Measurements from ENCODE around the gene DEF6. TPM values are rescaled to one million over a fixed set of nuclear protein-coding genes. Genes with fewer than 3 reads are reported as not detected.

DEF6 gene
- total RNA-seq, 1 experiment from 2014 or later, result 11.3 TPM

DNA sequence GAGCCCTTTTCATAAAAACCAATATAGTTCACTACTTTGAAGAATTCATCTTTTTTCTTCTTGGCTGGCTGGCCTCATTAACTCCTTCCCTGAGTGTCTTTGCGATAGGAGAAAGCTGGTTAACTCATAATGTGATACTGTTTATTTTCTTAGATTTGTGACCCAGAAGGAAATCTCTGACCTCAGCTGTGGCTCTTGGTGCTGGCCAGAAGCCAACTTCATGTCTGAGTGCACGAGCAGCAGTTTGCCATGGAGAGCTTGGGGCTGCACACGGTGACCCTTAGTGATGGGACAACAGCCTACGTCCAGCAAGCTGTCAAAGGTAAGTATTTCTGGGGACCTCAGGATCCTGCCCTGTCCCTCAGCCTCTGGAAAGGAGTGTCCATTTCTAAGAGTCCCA, 16.7 kb upstream of the DEF6 start:
- peaks cover 6% of the 10 kb centered on the region; the same call in 1 of the 2 replicates for H3K36me3 Mint-ChIP-seq
- no peak overlapping the region for H3K27ac Mint-ChIP-seq
- no peaks in the 10 kb centered on the region for H3K4me1 Mint-ChIP-seq
- TF ChIP-seq, protein P1, sequence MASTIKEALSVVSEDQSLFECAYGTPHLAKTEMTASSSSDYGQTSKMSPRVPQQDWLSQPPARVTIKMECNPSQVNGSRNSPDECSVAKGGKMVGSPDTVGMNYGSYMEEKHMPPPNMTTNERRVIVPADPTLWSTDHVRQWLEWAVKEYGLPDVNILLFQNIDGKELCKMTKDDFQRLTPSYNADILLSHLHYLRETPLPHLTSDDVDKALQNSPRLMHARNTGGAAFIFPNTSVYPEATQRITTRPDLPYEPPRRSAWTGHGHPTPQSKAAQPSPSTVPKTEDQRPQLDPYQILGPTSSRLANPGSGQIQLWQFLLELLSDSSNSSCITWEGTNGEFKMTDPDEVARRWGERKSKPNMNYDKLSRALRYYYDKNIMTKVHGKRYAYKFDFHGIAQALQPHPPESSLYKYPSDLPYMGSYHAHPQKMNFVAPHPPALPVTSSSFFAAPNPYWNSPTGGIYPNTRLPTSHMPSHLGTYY (CRISPR knock-in tag; IDR thresholded peaks at IDR 0.05), result no peak
- TF ChIP-seq, protein P2, sequence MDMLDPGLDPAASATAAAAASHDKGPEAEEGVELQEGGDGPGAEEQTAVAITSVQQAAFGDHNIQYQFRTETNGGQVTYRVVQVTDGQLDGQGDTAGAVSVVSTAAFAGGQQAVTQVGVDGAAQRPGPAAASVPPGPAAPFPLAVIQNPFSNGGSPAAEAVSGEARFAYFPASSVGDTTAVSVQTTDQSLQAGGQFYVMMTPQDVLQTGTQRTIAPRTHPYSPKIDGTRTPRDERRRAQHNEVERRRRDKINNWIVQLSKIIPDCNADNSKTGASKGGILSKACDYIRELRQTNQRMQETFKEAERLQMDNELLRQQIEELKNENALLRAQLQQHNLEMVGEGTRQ (CRISPR knock-in tag; IDR thresholded peaks at IDR 0.05), result no peak
- no peak for TF ChIP-seq SMAD4 (CRISPR knock-in tag; IDR thresholded peaks at IDR 0.05)
- no peak for TF ChIP-seq SOX15 (CRISPR knock-in tag; IDR thresholded peaks at IDR 0.05)
- TF ChIP-seq, protein P3, sequence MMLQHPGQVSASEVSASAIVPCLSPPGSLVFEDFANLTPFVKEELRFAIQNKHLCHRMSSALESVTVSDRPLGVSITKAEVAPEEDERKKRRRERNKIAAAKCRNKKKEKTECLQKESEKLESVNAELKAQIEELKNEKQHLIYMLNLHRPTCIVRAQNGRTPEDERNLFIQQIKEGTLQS (CRISPR knock-in tag; conservative IDR thresholded peaks at IDR 0.05), result no peak
- no peak for TF ChIP-seq RELA (CRISPR knock-in tag; IDR thresholded peaks at IDR 0.05; ENCODE audit: borderline replicate concordance)
- TF ChIP-seq, protein P4, sequence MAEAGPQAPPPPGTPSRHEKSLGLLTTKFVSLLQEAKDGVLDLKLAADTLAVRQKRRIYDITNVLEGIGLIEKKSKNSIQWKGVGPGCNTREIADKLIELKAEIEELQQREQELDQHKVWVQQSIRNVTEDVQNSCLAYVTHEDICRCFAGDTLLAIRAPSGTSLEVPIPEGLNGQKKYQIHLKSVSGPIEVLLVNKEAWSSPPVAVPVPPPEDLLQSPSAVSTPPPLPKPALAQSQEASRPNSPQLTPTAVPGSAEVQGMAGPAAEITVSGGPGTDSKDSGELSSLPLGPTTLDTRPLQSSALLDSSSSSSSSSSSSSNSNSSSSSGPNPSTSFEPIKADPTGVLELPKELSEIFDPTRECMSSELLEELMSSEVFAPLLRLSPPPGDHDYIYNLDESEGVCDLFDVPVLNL (CRISPR knock-in tag; IDR thresholded peaks at IDR 0.05; ENCODE audit: borderline replicate concordance, low read depth), result no peak
- TF ChIP-seq, protein P5, sequence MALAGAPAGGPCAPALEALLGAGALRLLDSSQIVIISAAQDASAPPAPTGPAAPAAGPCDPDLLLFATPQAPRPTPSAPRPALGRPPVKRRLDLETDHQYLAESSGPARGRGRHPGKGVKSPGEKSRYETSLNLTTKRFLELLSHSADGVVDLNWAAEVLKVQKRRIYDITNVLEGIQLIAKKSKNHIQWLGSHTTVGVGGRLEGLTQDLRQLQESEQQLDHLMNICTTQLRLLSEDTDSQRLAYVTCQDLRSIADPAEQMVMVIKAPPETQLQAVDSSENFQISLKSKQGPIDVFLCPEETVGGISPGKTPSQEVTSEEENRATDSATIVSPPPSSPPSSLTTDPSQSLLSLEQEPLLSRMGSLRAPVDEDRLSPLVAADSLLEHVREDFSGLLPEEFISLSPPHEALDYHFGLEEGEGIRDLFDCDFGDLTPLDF (CRISPR knock-in tag; IDR thresholded peaks at IDR 0.05), result no peak
- no peak for TF ChIP-seq NR1H2 (CRISPR knock-in tag; IDR thresholded peaks at IDR 0.05)
- TF ChIP-seq, protein P6, sequence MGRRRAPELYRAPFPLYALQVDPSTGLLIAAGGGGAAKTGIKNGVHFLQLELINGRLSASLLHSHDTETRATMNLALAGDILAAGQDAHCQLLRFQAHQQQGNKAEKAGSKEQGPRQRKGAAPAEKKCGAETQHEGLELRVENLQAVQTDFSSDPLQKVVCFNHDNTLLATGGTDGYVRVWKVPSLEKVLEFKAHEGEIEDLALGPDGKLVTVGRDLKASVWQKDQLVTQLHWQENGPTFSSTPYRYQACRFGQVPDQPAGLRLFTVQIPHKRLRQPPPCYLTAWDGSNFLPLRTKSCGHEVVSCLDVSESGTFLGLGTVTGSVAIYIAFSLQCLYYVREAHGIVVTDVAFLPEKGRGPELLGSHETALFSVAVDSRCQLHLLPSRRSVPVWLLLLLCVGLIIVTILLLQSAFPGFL (CRISPR knock-in tag; IDR thresholded peaks at IDR 0.05; ENCODE audit: borderline replicate concordance), result no peak
- TF ChIP-seq, protein P7, sequence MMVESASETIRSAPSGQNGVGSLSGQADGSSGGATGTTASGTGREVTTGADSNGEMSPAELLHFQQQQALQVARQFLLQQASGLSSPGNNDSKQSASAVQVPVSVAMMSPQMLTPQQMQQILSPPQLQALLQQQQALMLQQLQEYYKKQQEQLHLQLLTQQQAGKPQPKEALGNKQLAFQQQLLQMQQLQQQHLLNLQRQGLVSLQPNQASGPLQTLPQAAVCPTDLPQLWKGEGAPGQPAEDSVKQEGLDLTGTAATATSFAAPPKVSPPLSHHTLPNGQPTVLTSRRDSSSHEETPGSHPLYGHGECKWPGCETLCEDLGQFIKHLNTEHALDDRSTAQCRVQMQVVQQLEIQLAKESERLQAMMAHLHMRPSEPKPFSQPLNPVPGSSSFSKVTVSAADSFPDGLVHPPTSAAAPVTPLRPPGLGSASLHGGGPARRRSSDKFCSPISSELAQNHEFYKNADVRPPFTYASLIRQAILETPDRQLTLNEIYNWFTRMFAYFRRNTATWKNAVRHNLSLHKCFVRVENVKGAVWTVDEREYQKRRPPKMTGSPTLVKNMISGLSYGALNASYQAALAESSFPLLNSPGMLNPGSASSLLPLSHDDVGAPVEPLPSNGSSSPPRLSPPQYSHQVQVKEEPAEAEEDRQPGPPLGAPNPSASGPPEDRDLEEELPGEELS (CRISPR knock-in tag; IDR thresholded peaks at IDR 0.05), result no peak
- TF ChIP-seq, protein P8, sequence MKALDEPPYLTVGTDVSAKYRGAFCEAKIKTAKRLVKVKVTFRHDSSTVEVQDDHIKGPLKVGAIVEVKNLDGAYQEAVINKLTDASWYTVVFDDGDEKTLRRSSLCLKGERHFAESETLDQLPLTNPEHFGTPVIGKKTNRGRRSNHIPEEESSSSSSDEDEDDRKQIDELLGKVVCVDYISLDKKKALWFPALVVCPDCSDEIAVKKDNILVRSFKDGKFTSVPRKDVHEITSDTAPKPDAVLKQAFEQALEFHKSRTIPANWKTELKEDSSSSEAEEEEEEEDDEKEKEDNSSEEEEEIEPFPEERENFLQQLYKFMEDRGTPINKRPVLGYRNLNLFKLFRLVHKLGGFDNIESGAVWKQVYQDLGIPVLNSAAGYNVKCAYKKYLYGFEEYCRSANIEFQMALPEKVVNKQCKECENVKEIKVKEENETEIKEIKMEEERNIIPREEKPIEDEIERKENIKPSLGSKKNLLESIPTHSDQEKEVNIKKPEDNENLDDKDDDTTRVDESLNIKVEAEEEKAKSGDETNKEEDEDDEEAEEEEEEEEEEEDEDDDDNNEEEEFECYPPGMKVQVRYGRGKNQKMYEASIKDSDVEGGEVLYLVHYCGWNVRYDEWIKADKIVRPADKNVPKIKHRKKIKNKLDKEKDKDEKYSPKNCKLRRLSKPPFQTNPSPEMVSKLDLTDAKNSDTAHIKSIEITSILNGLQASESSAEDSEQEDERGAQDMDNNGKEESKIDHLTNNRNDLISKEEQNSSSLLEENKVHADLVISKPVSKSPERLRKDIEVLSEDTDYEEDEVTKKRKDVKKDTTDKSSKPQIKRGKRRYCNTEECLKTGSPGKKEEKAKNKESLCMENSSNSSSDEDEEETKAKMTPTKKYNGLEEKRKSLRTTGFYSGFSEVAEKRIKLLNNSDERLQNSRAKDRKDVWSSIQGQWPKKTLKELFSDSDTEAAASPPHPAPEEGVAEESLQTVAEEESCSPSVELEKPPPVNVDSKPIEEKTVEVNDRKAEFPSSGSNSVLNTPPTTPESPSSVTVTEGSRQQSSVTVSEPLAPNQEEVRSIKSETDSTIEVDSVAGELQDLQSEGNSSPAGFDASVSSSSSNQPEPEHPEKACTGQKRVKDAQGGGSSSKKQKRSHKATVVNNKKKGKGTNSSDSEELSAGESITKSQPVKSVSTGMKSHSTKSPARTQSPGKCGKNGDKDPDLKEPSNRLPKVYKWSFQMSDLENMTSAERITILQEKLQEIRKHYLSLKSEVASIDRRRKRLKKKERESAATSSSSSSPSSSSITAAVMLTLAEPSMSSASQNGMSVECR (CRISPR knock-in tag; IDR thresholded peaks at IDR 0.05; ENCODE audit: borderline replicate concordance), result no peak
- TF ChIP-seq NFE2L1 (CRISPR knock-in tag; IDR thresholded peaks at IDR 0.05), result no peak
- no peak for TF ChIP-seq TP53 (CRISPR knock-in tag; IDR thresholded peaks at IDR 0.05)
- TF ChIP-seq, protein P9, sequence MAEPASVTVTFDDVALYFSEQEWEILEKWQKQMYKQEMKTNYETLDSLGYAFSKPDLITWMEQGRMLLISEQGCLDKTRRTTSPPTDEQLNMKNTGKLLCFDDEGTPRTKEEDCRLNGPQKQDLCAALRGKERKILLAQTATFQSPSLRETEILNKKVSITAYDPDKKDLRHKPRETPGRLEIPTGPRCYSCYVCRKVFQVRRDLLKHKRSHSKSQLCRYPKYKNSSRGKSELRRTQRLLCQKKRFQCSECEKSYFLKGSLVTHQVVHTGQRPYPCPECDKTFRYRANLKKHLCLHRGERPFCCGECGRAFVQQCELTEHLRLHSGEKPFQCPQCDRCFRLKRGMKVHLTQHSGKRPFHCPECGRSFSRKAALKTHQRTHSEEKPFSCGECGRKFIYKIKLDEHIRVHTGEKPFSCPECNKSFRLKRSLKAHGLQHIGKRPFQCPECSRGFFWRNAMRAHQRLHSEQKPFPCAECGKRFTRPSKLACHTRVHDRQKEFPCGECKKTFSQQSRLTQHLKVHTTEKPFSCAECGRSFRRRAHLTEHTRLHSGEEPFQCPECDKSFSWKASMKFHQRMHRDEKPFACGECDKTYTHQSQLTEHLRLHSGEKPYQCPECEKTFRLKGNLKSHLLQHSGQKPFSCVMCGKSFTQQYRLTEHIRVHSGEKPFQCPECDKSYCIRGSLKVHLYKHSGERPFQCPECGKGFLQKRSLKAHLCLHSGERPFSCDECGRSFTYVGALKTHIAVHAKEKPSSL (CRISPR knock-in tag; conservative IDR thresholded peaks at IDR 0.05), result no peak
- TF ChIP-seq, protein P10, sequence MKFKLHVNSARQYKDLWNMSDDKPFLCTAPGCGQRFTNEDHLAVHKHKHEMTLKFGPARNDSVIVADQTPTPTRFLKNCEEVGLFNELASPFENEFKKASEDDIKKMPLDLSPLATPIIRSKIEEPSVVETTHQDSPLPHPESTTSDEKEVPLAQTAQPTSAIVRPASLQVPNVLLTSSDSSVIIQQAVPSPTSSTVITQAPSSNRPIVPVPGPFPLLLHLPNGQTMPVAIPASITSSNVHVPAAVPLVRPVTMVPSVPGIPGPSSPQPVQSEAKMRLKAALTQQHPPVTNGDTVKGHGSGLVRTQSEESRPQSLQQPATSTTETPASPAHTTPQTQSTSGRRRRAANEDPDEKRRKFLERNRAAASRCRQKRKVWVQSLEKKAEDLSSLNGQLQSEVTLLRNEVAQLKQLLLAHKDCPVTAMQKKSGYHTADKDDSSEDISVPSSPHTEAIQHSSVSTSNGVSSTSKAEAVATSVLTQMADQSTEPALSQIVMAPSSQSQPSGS (CRISPR knock-in tag; IDR thresholded peaks at IDR 0.05; ENCODE audit: borderline replicate concordance, low read depth), result no peak
- no peak for TF ChIP-seq ESRRA (CRISPR knock-in tag; IDR thresholded peaks at IDR 0.05; ENCODE audit: borderline replicate concordance)
- no peak for TF ChIP-seq CREB1 (CRISPR knock-in tag; IDR thresholded peaks at IDR 0.05)
- no peak for TF ChIP-seq SMAD3 (CRISPR knock-in tag; IDR thresholded peaks at IDR 0.05; ENCODE audit: borderline replicate concordance)
- no peak for ATAC-seq
- ChIA-PET CTCF (interaction anchor here (2.6 kb wide), 1 partner anchor 61 kb away, joined by 8 read pairs; the partner anchor contains the start of gene PPARD), POLR2A (no interaction called here)
- no peaks in the 10 kb centered on the region for H3K9me3 Mint-ChIP-seq
- no peak overlapping the region for H3K4me3 Mint-ChIP-seq
- DNase-seq (ENCODE audit: low spot score), result no peak
- H3K27me3 Mint-ChIP-seq (ENCODE audit: low read depth), result no peaks in the 10 kb centered on the region
